PC-3 (cell line): ENCODE results near the gene UNC13A. TPM values are rescaled to one million over a fixed set of nuclear protein-coding genes. Genes with fewer than 3 reads are reported as not detected.

Experiments
- ATAC-seq: fragments of 200-7000 bp; cut with Tn5 transposase; 2 replicates; pipeline ENCODE4 v1.9.1; 2020; ENCODE audit warnings: mild to moderate bottlenecking, moderate library complexity
- BruUV-seq: library from RNA; stranded (reverse); fragments of 400-500 nt; replicated peaks from 2 replicates; lab custom pipeline; 2021; lab: Mats Ljungman, UMichigan
- CTCF ChIA-PET: fragments of 300-600 bp; sonication (Branson Sonifier 250); formaldehyde crosslinking; loops from one replicate; lab custom pipeline; 2022; ENCODE audit warnings: antibody characterized with exemption; lab: Charles Lee
- POLR2A ChIA-PET: fragments of 300-600 bp; sonication (Branson Sonifier 250); formaldehyde crosslinking; loops from one replicate; lab custom pipeline; 2022; ENCODE audit warnings: antibody characterized with exemption; ENCODE audit not compliant: unreplicated experiment; lab: Charles Lee
- DNase-seq: peaks from one replicate; pipeline ENCODE4 v3.0.0-alpha.2; 2015
- H2AFZ ChIP-seq: fragments of 300-600 bp; sonication (generic); 2 replicates; pipeline ENCODE4 v1.6.0; 2016; ENCODE audit warnings: antibody characterized with exemption, low read length
- H3F3A ChIP-seq: fragments of 300-600 bp; sonication (generic); one replicate; pipeline ENCODE4 v1.6.0; 2017; ENCODE audit warnings: antibody characterized with exemption, low read length, control low read depth, mild to moderate bottlenecking; ENCODE audit not compliant: unreplicated experiment
- H3K27ac ChIP-seq: fragments of 300-600 bp; sonication (generic); 2 replicates; pipeline ENCODE4 v1.5.1; 2016; ENCODE audit warnings: mild to moderate bottlenecking, low read length
- H3K27me3 ChIP-seq: fragments of 300-600 bp; sonication (generic); 2 replicates; pipeline ENCODE4 v1.6.1; 2016; ENCODE audit warnings: low read length, mixed read lengths
- H3K36me3 ChIP-seq: fragments of 300-600 bp; sonication (generic); 2 replicates; pipeline ENCODE4 v1.6.1; 2016; ENCODE audit warnings: low read depth, mixed run types, low read length, mixed read lengths
- H3K4me1 ChIP-seq: fragments of 300-600 bp; sonication (generic); 2 replicates; pipeline ENCODE4 v1.5.1; 2016; ENCODE audit warnings: low read length; ENCODE audit not compliant: insufficient read depth
- H3K4me2 ChIP-seq: fragments of 300-600 bp; sonication (generic); 2 replicates; pipeline ENCODE4 v1.6.0; 2016; ENCODE audit warnings: low read length
- H3K4me3 ChIP-seq: fragments of 300-600 bp; sonication (generic); 2 replicates; pipeline ENCODE4 v1.5.1; 2016; ENCODE audit warnings: mild to moderate bottlenecking, low read length, mixed read lengths
- H3K79me2 ChIP-seq: fragments of 300-600 bp; sonication (generic); 2 replicates; pipeline ENCODE4 v1.6.1; 2017; ENCODE audit warnings: low read length, mixed read lengths
- H3K9ac ChIP-seq: fragments of 300-600 bp; sonication (generic); 2 replicates; pipeline ENCODE4 v1.6.0; 2016; ENCODE audit warnings: mild to moderate bottlenecking, low read length
- H3K9me2 ChIP-seq: fragments of 300-600 bp; sonication (generic); replicated peaks from 2 replicates; pipeline ENCODE4 v1.6.1; 2016; ENCODE audit warnings: mixed run types, low read length, mixed read lengths
- H3K9me3 ChIP-seq: fragments of 300-600 bp; sonication (generic); 2 replicates; pipeline ENCODE4 v1.6.1; 2016; ENCODE audit warnings: low read length, mixed read lengths
- H4K20me1 ChIP-seq: fragments of 300-600 bp; sonication (generic); 2 replicates; pipeline ENCODE4 v1.6.1; 2016; ENCODE audit warnings: low read length, mixed read lengths
- CTCF ChIP-seq: fragments of 300-600 bp; sonication (generic); conservative IDR thresholded peaks from 2 replicates; pipeline ENCODE4 v1.5.1; 2017; ENCODE audit warnings: antibody characterized with exemption, low read depth, mild to moderate bottlenecking, low read length
- EZH2 ChIP-seq: fragments of 300-600 bp; sonication (generic); IDR thresholded peaks from one replicate; pipeline ENCODE4 v1.6.1; 2017; ENCODE audit warnings: antibody characterized with exemption, mild to moderate bottlenecking, low read length; ENCODE audit not compliant: unreplicated experiment
- EZH2phosphoT487 ChIP-seq: fragments of 300-600 bp; sonication (generic); IDR thresholded peaks from 2 replicates; pipeline ENCODE4 v1.6.1; 2018; ENCODE audit warnings: mild to moderate bottlenecking, antibody characterized with exemption, low read length, borderline replicate concordance
- intact Hi-C: fragments of 100-400 bp; cut with micrococcal nuclease; formaldehyde crosslinking; loops from 2 replicates; pipeline ENCODE4 v1.9.0; 2023
- total RNA-seq: library from RNA; depleted of rRNA; stranded (reverse); fragments of >200 nt; gene quantifications from 2 replicates; pipeline ENCODE4 v1.2.3, GENCODE V29; 2014

Gene UNC13A
- total RNA-seq, 1 experiment from 2014 or later: not detected

- DNase-seq (no peak), ATAC-seq (no peak)
- BruUV-seq: no TSS peak
- Histone ChIP-seq H2AFZ (no peak overlapping the region), H4K20me1 (no peaks in the 10 kb centered on the region), H3K9me3 (no peaks in the 10 kb centered on the region), H3F3A (no peaks in the 10 kb centered on the region), H3K27me3 (no peaks in the 10 kb centered on the region), H3K9ac (no peak overlapping the region), H3K4me3 (no peak overlapping the region), H3K36me3 (no peaks in the 10 kb centered on the region), H3K79me2 (no peaks in the 10 kb centered on the region), H3K9me2 (no peaks in the 10 kb centered on the region), H3K4me2 (no peak overlapping the region), H3K4me1 (no peaks in the 10 kb centered on the region), H3K27ac (no peak overlapping the region)
- intact Hi-C loops: no loop called here
- TF ChIP-seq EZH2phosphoT487: no peak
- TF ChIP-seq CTCF: no peak
- TF ChIP-seq EZH2: no peak
- POLR2A ChIA-PET: no interaction called here
- CTCF ChIA-PET: no interaction called here
These were observed 64.8 kb downstream of the UNC13A start for GRCh38 chr19:17623224-17623935.

GRCh38 chr19:17620696-17621095 is 67.5 kb downstream of the UNC13A start:
- TF ChIP-seq EZH2 (no peak), CTCF (no peak), EZH2phosphoT487 (no peak)
- Histone ChIP-seq H3K36me3 (no peaks in the 10 kb centered on the region), H4K20me1 (no peaks in the 10 kb centered on the region), H3K4me3 (no peak overlapping the region), H3K9me3 (no peaks in the 10 kb centered on the region), H3K27me3 (no peaks in the 10 kb centered on the region), H3K79me2 (no peaks in the 10 kb centered on the region), H3K27ac (no peak overlapping the region), H3K4me2 (no peak overlapping the region), H2AFZ (no peak overlapping the region), H3F3A (no peaks in the 10 kb centered on the region), H3K9ac (no peak overlapping the region), H3K4me1 (no peaks in the 10 kb centered on the region), H3K9me2 (no peaks in the 10 kb centered on the region)
- ChIA-PET POLR2A (no interaction called here), CTCF (no interaction called here)
- intact Hi-C loops: no loop called here
- no TSS peak for BruUV-seq
- ATAC-seq (no peak), DNase-seq (no peak)

GRCh38 chr19:17618936-17619335 is 69.2 kb downstream of the UNC13A start:
- no TSS peak for BruUV-seq
- ATAC-seq: no peak
- no peak overlapping the region for H2AFZ ChIP-seq
- no peaks in the 10 kb centered on the region for H3K4me1 ChIP-seq
- no peaks in the 10 kb centered on the region for H3K9me3 ChIP-seq
- H3K27ac ChIP-seq: no peak overlapping the region
- TF ChIP-seq CTCF: no peak
- no peak for TF ChIP-seq EZH2phosphoT487
- TF ChIP-seq EZH2: no peak
- H3K79me2 ChIP-seq: no peaks in the 10 kb centered on the region
- no peaks in the 10 kb centered on the region for H3K9me2 ChIP-seq
- DNase-seq: no peak
- H3K36me3 ChIP-seq: no peaks in the 10 kb centered on the region
- H3K4me2 ChIP-seq: no peak overlapping the region
- CTCF ChIA-PET: no interaction called here
- H3K4me3 ChIP-seq: no peak overlapping the region
- no peaks in the 10 kb centered on the region for H3K27me3 ChIP-seq
- POLR2A ChIA-PET: no interaction called here
- intact Hi-C loops: loop anchor here (5.0 kb wide), 1 partner anchor 223 kb away; no protein-coding TSS in a partner anchor
- H3K9ac ChIP-seq: no peak overlapping the region
- no peaks in the 10 kb centered on the region for H4K20me1 ChIP-seq
- H3F3A ChIP-seq: no peaks in the 10 kb centered on the region
